Measurements from ENCODE around the gene FBN2.

FBN2 gene

DNA sequence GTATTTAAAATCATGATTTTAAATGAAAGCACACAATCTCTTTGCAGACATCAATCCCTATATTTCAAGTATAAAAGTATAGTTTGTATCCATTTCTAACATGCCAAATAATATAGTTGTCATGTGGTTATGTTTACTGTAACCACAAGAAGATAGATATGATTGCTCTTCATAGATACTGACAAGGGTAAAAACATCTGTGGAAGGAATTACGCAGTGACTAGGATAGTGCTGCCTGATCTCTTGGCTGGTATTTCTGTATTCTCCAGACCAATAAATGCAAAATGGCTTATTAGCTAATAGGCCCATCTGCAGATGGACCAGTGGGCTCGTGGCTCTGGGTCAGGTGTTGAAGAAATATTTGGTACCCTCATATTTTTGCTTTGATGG lies 34.9 kb upstream of the FBN2 start:
- ATAC-seq: peak; percentile 64
- TF ChIP-seq ZC3H10 (CRISPR knock-in tag; IDR thresholded peaks at IDR 0.05) (no peak), CSDC2 (CRISPR knock-in tag; IDR thresholded peaks at IDR 0.05) (no peak), ISL1 (CRISPR knock-in tag; IDR thresholded peaks at IDR 0.05) (no peak), TCF4 (CRISPR knock-in tag; IDR thresholded peaks at IDR 0.05; ENCODE audit: borderline replicate concordance) (no peak), RARB (CRISPR knock-in tag; IDR thresholded peaks at IDR 0.05) (no peak), ZNF8 (CRISPR knock-in tag; IDR thresholded peaks at IDR 0.05) (no peak), ZFP3 (CRISPR knock-in tag; IDR thresholded peaks at IDR 0.05) (no peak), ESRRG (CRISPR knock-in tag; IDR thresholded peaks at IDR 0.05) (no peak)
- TF ChIP-seq, protein P1, sequence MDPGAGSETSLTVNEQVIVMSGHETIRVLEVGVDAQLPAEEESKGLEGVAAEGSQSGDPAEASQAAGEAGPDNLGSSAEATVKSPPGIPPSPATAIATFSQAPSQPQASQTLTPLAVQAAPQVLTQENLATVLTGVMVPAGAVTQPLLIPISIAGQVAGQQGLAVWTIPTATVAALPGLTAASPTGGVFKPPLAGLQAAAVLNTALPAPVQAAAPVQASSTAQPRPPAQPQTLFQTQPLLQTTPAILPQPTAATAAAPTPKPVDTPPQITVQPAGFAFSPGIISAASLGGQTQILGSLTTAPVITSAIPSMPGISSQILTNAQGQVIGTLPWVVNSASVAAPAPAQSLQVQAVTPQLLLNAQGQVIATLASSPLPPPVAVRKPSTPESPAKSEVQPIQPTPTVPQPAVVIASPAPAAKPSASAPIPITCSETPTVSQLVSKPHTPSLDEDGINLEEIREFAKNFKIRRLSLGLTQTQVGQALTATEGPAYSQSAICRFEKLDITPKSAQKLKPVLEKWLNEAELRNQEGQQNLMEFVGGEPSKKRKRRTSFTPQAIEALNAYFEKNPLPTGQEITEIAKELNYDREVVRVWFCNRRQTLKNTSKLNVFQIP (CRISPR knock-in tag; IDR thresholded peaks at IDR 0.05; ENCODE audit: borderline replicate concordance, low read depth): no peak

GRCh38 chr5:128572051-128572929 lies 34.2 kb upstream of the FBN2 start:
- ATAC-seq: peak; percentile 79
- no peak for TF ChIP-seq ARNTL (CRISPR knock-in tag; IDR thresholded peaks at IDR 0.05; ENCODE audit: borderline replicate concordance, low read depth)

- TF ChIP-seq ZNF8 (CRISPR knock-in tag; IDR thresholded peaks at IDR 0.05) (no peak), OSR1 (CRISPR knock-in tag; IDR thresholded peaks at IDR 0.05) (no peak), CREB5 (CRISPR knock-in tag; IDR thresholded peaks at IDR 0.05; ENCODE audit: low read depth) (no peak), RARB (CRISPR knock-in tag; IDR thresholded peaks at IDR 0.05) (no peak)
- TF ChIP-seq, protein P1 (CRISPR knock-in tag; IDR thresholded peaks at IDR 0.05; ENCODE audit: borderline replicate concordance, low read depth): no peak
These were observed 28.1 kb upstream of the FBN2 start for GRCh38 chr5:128566178-128566577.

GRCh38 chr5:128559300-128560297 lies 21.6 kb upstream of the FBN2 start:
- peak; percentile 95 for ATAC-seq

More at GRCh38 chr5:128566178-128566577, 28.1 kb upstream of the FBN2 start:
- no peak for ATAC-seq

More at GRCh38 chr5:128559300-128560297, 21.6 kb upstream of the FBN2 start:
- TF ChIP-seq TCF4 (CRISPR knock-in tag; IDR thresholded peaks at IDR 0.05; ENCODE audit: borderline replicate concordance): no peak
- TF ChIP-seq OSR1 (CRISPR knock-in tag; IDR thresholded peaks at IDR 0.05): no peak
- TF ChIP-seq ZNF565 (CRISPR knock-in tag; conservative IDR thresholded peaks at IDR 0.05; ENCODE audit: low read depth): no peak
- TF ChIP-seq, protein P2, sequence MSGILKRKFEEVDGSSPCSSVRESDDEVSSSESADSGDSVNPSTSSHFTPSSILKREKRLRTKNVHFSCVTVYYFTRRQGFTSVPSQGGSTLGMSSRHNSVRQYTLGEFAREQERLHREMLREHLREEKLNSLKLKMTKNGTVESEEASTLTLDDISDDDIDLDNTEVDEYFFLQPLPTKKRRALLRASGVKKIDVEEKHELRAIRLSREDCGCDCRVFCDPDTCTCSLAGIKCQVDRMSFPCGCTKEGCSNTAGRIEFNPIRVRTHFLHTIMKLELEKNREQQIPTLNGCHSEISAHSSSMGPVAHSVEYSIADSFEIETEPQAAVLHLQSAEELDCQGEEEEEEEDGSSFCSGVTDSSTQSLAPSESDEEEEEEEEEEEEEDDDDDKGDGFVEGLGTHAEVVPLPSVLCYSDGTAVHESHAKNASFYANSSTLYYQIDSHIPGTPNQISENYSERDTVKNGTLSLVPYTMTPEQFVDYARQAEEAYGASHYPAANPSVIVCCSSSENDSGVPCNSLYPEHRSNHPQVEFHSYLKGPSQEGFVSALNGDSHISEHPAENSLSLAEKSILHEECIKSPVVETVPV (CRISPR knock-in tag; IDR thresholded peaks at IDR 0.05): no peak
- TF ChIP-seq ZNF70 (CRISPR knock-in tag; IDR thresholded peaks at IDR 0.05): no peak
- no peak for TF ChIP-seq PPARA (CRISPR knock-in tag; IDR thresholded peaks at IDR 0.05; ENCODE audit: borderline replicate concordance)
- no peak for TF ChIP-seq ZNF8 (CRISPR knock-in tag; IDR thresholded peaks at IDR 0.05)
- no peak for TF ChIP-seq GLIS3 (CRISPR knock-in tag; IDR thresholded peaks at IDR 0.05)
- no peak for TF ChIP-seq CREB5 (CRISPR knock-in tag; IDR thresholded peaks at IDR 0.05; ENCODE audit: low read depth)

Measured in SK-N-SH treated with all-trans-retinoic acid at 6 μM for 48 hours (cell line).